Activated CD4-positive, alpha-beta T cell treated with anti-CD3 and anti-CD28 coated beads, Interleukin-2, amount 50 U/mL, for 48 hours (primary cell): Measurements from ENCODE around the gene AEBP1.

Source experiments
- DNase-seq, 2 experiments: peaks; one replicate each; pipeline ENCODE4 v3.0.0-alpha.2; 2020

AEBP1 gene

GRCh38 chr7:44106311-44107065, 2.3 kb downstream of the AEBP1 start:
- DNase-seq: no peak

- no peak for DNase-seq
These were observed 3.2 kb downstream of the AEBP1 start for GRCh38 chr7:44107116-44107960.

- DNase-seq: no peak
These were observed 4.0 kb downstream of the AEBP1 start for GRCh38 chr7:44107961-44108767.

- no peak for DNase-seq
These were observed 4.9 kb downstream of the AEBP1 start for GRCh38 chr7:44108768-44109750.

- DNase-seq: no peak
These were observed 5.8 kb downstream of the AEBP1 start for GRCh38 chr7:44109991-44110390.

GRCh38 chr7:44110719-44111635, 6.8 kb downstream of the AEBP1 start:
- no peak for DNase-seq

- DNase-seq: no peak
These were observed 7.6 kb downstream of the AEBP1 start for GRCh38 chr7:44111761-44112160.

GRCh38 chr7:44112231-44112996, 8.3 kb downstream of the AEBP1 start:
- no peak for DNase-seq

GRCh38 chr7:44112997-44113763, 9.0 kb downstream of the AEBP1 start:
- no peak for DNase-seq

GRCh38 chr7:44113764-44114354, 9.7 kb downstream of the AEBP1 start:
- no peak for DNase-seq

GRCh38 chr7:44114586-44115310, 10.6 kb downstream of the AEBP1 start:
- no peak for DNase-seq

- DNase-seq: no peak
These were observed 12.1 kb downstream of the AEBP1 start for GRCh38 chr7:44116087-44116788.

GRCh38 chr7:44116789-44117666, 12.9 kb downstream of the AEBP1 start:
- DNase-seq: no peak

- no peak for DNase-seq
These were observed 13.8 kb downstream of the AEBP1 start for GRCh38 chr7:44117801-44118429.

GRCh38 chr7:44119829-44120380, 15.8 kb downstream of the AEBP1 start:
- DNase-seq: no peak

- DNase-seq: no peak
These were observed 16.2 kb downstream of the AEBP1 start for GRCh38 chr7:44120395-44120794.
